ENCODE data around the gene TRH. TPM values are rescaled to one million over a fixed set of nuclear protein-coding genes. Genes with fewer than 3 reads are reported as not detected.
"Not testable (repeated sequence)": the region's sequence is repeated elsewhere in the genome, so short reads cannot be mapped to it uniquely, and the experiment has no call there.

The TRH gene
- total RNA-seq, 2 experiments from 2014 or later = not detected

GRCh38 chr3:130014526-130014925 is 40.0 kb downstream of the TRH start:
- POLR2A ChIA-PET = no interaction called here

DNA sequence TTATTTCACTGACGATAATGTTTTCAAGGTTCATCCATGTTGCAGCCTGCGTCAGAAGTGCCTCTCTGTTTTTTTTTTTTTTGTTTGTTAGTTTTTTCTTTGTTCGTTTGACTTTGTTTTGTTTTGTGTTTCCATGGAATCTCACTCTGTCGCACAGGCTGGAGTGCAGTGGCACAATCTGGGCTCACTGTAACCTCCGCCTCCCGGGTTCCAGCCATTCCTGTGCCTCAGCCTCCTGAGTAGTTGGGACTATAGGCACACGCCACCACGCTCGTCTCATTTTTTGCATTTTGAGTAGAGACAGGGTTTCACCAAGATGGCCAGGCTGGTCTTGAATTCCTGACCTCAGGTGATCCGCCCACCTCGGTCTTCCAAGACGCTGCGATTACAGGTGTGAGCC is 43.1 kb downstream of the TRH start:
- ATAC-seq; H3K36me3 Mint-ChIP-seq (ENCODE audit: low read depth); POLR2A ChIA-PET; H3K27me3 Mint-ChIP-seq; H3K4me3 Mint-ChIP-seq; H3K9me3 Mint-ChIP-seq; intact Hi-C loops (cut with micrococcal nuclease); H3K4me1 Mint-ChIP-seq (ENCODE audit: low read depth); CTCF ChIA-PET; DNase-seq; H3K27ac Mint-ChIP-seq: not testable (repeated sequence)

More at GRCh38 chr3:130014526-130014925, 40.0 kb downstream of the TRH start:
- Mint-ChIP-seq H3K9me3 (no peaks in the 10 kb centered on the region), H3K36me3 (ENCODE audit: low read depth) (no peaks in the 10 kb centered on the region), H3K27ac (no peak overlapping the region), H3K27me3 (peaks cover 3% of the 10 kb centered on the region), H3K4me3 (no peak overlapping the region), H3K4me1 (ENCODE audit: low read depth) (no peaks in the 10 kb centered on the region)
- intact Hi-C loops (cut with micrococcal nuclease) = no loop called here
- DNase-seq = no peak
- TF ChIP-seq, protein P1, sequence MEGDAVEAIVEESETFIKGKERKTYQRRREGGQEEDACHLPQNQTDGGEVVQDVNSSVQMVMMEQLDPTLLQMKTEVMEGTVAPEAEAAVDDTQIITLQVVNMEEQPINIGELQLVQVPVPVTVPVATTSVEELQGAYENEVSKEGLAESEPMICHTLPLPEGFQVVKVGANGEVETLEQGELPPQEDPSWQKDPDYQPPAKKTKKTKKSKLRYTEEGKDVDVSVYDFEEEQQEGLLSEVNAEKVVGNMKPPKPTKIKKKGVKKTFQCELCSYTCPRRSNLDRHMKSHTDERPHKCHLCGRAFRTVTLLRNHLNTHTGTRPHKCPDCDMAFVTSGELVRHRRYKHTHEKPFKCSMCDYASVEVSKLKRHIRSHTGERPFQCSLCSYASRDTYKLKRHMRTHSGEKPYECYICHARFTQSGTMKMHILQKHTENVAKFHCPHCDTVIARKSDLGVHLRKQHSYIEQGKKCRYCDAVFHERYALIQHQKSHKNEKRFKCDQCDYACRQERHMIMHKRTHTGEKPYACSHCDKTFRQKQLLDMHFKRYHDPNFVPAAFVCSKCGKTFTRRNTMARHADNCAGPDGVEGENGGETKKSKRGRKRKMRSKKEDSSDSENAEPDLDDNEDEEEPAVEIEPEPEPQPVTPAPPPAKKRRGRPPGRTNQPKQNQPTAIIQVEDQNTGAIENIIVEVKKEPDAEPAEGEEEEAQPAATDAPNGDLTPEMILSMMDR (IDR thresholded peaks at IDR 0.05) = no peak
- ATAC-seq = no peak
- CTCF ChIA-PET = no interaction called here

DNA sequence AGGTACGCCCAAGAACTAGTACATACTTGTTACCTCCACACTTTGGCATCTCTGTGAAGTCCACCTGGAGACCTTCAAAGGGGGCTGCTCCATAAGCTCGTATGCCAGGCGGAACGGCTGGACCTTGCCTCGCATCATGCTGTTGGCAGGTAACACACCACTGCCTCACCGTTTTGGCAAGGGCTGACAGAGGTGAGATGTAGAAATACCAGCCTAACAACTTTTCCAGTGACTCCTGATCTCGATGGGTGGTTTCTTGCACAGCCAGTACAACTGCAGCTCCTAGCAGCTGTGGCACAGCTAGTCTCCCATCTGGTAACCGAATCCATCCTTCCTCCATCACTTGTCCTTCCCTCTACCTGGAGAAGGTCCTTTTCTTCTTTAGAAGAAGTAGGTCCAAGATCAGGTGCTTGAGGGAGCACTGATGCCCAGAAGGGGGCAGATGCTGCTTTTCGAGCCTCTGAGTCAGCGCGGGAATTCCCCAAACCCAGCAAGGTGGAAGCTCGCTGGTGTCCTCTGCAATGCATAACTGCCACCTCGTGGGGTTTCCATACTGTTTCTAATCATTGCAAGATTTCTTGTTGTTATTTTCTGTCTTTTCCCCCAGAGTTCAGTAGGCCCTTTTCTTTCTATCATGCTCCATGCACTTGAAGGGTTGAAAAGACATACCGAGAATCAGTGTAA is 51.8 kb downstream of the TRH start:
- intact Hi-C loops (cut with micrococcal nuclease) = loop anchor here (5.0 kb wide), 1 partner anchor 71 kb away; no protein-coding TSS in a partner anchor
- H3K27ac Mint-ChIP-seq; ATAC-seq; H3K4me3 Mint-ChIP-seq; POLR2A ChIA-PET; H3K9me3 Mint-ChIP-seq; H3K36me3 Mint-ChIP-seq (ENCODE audit: low read depth); H3K27me3 Mint-ChIP-seq; H3K4me1 Mint-ChIP-seq (ENCODE audit: low read depth): not testable (repeated sequence)
- CTCF ChIA-PET = interaction anchor here (0.8 to 1.6 kb wide), 4 partner anchors 69 to 84 kb away, joined by 3 read pairs; no protein-coding TSS in a partner anchor
- TF ChIP-seq, protein P1 (IDR thresholded peaks at IDR 0.05) = peak; percentile 56
- DNase-seq = peak; percentile 43

- H3K27ac Mint-ChIP-seq; H3K4me1 Mint-ChIP-seq (ENCODE audit: low read depth); H3K9me3 Mint-ChIP-seq; H3K27me3 Mint-ChIP-seq; POLR2A ChIA-PET; H3K36me3 Mint-ChIP-seq (ENCODE audit: low read depth); ATAC-seq; H3K4me3 Mint-ChIP-seq; CTCF ChIA-PET; DNase-seq: not testable (repeated sequence)
- intact Hi-C loops (cut with micrococcal nuclease) = loop anchor here (5.0 kb wide), 1 partner anchor 70 kb away; no protein-coding TSS in a partner anchor
Measured at GRCh38 chr3:130027437-130027836, 52.9 kb downstream of the TRH start.

Other genes with a start within 250 kb of the TRH start
- gene TMCC1, start 81.0 kb upstream of the TRH start, total RNA-seq = 10 to 100 TPM; 14.1 to 18.0 TPM
- gene ALG1L2, start 107.1 kb downstream of the TRH start, total RNA-seq = under 1 TPM in 1 of 2 experiments, not detected in 1; 0.60 TPM